HUES6 (cell line): Measurements from ENCODE around the gene GTF2I.
"Not testable (repeated sequence)": the region's sequence is repeated elsewhere in the genome, so short reads cannot be mapped to it uniquely, and the experiment has no call there.

Source experiments
- H3K27ac ChIP-seq: 2 replicates; pipeline ENCODE4 v1.7.0; 2013; ENCODE audit warnings: low read depth, mild to moderate bottlenecking, low read length, inconsistent platforms
- H3K27me3 ChIP-seq: 2 replicates; pipeline ENCODE4 v1.6.1; 2013; ENCODE audit warnings: low read length; ENCODE audit not compliant: control insufficient read depth, insufficient read depth
- H3K36me3 ChIP-seq: 2 replicates; pipeline ENCODE4 v1.6.1; 2013; ENCODE audit warnings: low read length; ENCODE audit not compliant: control insufficient read depth, insufficient read depth
- H3K4me1 ChIP-seq: 2 replicates; pipeline ENCODE4 v1.6.1; 2013; ENCODE audit warnings: low read length; ENCODE audit not compliant: control insufficient read depth, insufficient read depth
- H3K4me3 ChIP-seq: 2 replicates; pipeline ENCODE4 v1.5.1; 2013; ENCODE audit warnings: low read depth, low read length
- H3K9ac ChIP-seq: one replicate; pipeline ENCODE4 v1.6.1; 2013; ENCODE audit warnings: mild to moderate bottlenecking, low read length
- H3K9me3 ChIP-seq: 2 replicates; pipeline ENCODE4 v1.6.1; 2013; ENCODE audit warnings: low read depth, low read length; ENCODE audit not compliant: control insufficient read depth, insufficient read depth

GTF2I gene

GRCh38 chr7:74788369-74789150 is 131.0 kb downstream of the GTF2I start:
- not testable (repeated sequence) for H3K9me3 ChIP-seq, H3K9ac ChIP-seq, H3K27me3 ChIP-seq, H3K4me1 ChIP-seq, H3K27ac ChIP-seq, H3K36me3 ChIP-seq
- H3K4me3 ChIP-seq = peak overlapping the region; percentile 44

DNA sequence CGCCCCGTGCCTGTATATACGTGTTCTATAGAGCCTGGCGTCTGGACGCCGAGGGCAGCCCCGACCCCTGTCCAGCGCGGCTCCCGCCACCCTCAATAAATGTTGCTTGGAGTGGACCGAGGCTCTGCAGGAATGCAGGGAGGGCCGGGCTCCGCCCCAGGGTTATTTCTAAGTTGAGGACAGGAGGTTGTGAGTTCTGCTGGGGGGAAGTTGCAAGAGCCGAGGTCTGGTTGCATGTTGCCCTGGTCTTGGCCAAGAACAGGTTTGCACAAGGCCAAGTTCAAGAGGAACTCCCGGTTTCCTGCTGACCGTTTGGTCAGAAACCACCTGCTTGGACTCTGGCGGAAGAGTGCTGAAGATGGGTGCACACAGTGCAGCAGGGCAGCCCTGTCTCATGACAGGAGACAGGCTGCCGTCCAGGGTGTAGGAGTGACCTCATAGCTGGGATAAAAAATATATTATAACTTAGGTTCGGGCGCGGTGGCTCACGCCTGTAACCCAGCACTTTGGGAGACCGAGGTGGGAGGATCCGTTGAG is 131.8 kb downstream of the GTF2I start:
- H3K9ac ChIP-seq, H3K27me3 ChIP-seq, H3K27ac ChIP-seq, H3K4me1 ChIP-seq, H3K4me3 ChIP-seq, H3K9me3 ChIP-seq, H3K36me3 ChIP-seq: not testable (repeated sequence)

DNA sequence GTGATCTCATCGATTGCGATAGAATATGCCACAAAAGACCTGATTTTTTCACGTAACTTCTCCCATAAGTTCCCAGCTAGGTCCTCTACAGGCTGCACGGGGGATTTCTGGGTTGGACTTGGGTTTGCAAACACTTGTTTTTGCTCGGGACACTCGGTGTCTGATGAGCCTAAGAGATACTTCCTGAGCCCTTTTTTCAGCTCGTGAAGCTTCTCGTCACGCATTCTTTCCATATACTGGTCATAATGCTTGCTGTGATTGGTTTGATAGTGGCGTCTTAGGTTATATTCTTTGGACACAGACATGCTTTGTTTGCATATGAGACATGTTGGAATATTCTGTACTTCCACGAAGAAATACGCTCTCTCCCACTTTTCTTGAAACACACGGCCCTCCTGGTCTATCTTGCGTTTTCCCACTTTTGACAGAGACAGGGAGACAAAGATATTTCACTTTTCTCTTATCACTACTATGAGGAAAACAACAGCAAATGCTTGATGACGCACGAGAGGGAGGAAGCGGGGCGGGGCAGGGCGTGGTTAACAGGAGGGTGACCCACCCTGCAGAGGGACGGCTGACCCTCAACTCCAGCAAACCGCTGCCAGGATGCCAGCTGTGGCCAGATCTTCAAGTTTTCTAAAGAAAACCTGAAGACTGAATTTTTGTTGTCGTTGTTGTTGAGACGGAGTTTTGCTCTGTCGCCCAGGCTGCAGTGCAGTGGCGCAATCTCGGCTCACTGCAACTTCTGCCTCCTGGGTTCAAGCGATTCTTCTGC is 140.5 kb downstream of the GTF2I start:
- not testable (repeated sequence) for H3K9ac ChIP-seq, H3K27ac ChIP-seq, H3K4me1 ChIP-seq

GRCh38 chr7:74798644-74799043 is 141.1 kb downstream of the GTF2I start:
- not testable (repeated sequence) for H3K9ac ChIP-seq, H3K9me3 ChIP-seq, H3K36me3 ChIP-seq, H3K27me3 ChIP-seq, H3K4me3 ChIP-seq, H3K4me1 ChIP-seq, H3K27ac ChIP-seq

More for the DNA sequence above, 140.5 kb downstream of the GTF2I start:
- not testable (repeated sequence) for H3K27me3 ChIP-seq, H3K36me3 ChIP-seq, H3K4me3 ChIP-seq, H3K9me3 ChIP-seq
